Activated CD4-positive, alpha-beta T cell treated with anti-CD3 and anti-CD28 coated beads for 4 hours (primary cell): ENCODE measurements around the gene FAM83D.
"Not testable (repeated sequence)": the region's sequence is repeated elsewhere in the genome, so short reads cannot be mapped to it uniquely, and the experiment has no call there.

Experiments used
- DNase-seq, 2 donors: peaks; one replicate each; pipeline ENCODE4 v3.0.0-alpha.2; 2020

FAM83D gene

DNA sequence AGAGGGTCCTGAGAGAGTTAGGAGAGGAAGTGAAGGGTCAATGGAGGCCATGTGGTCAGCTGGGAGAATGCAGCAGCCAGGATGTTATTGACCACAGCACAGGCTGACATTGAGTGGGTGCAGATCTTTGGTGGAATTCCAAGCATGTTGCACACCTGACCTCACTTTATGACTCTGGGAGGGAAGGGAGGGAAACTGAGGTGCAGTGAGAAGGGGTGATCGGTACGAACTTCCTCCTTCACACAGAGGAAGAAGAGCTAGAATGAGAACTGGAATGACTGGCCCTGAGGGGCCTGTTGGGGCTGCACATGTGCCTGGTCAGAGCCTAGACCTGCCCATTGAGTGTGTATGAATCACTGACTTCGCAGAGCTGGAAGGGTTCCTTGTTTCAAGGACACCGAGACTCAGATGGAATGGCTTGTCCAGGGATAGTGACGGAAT lies 9.8 kb downstream of the FAM83D start:
- no peak for DNase-seq

DNA sequence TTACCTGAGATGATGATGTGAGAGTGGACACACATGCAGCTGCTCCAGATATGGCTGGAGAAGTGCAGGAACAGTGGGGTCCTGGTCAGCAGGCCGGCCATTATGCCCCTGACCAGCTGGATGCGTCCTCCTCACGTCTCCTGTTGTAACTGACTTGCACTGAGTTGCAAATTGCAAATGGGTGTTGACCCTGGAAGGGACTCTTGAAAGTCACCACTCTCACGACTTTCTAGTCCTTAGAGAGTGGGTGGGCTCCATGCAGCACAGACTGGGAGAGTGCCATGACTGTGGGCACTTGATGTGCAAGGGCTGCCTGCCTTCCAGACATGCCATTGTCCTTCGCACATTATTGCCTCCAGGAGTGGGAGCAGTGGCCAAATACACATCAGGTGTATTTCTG lies 10.8 kb downstream of the FAM83D start:
- no peak for DNase-seq

DNA sequence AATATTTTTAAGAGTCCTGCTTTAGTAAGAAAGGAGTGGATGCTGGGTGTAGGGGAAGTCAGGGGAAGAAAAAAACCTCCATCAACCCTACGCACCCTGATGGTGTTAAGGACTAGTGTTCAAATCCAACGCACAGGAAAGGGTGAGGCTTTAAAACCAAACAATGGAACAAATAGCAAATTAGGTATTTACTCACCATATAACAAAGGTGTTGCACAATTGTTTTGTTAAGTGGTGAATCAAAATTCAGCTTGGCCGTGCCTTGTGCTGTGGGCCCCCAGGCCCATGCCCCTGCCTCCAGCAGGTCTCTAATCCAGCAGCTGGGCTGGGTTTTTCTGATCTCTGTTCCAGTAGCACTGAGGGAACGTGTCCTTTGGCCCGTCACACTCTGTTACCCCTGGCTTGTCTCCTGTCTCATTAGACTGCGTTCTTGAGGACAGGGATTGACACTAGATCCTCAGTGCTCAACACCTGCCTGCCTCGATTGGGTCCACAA lies 11.8 kb downstream of the FAM83D start:
- DNase-seq: no peak

DNA sequence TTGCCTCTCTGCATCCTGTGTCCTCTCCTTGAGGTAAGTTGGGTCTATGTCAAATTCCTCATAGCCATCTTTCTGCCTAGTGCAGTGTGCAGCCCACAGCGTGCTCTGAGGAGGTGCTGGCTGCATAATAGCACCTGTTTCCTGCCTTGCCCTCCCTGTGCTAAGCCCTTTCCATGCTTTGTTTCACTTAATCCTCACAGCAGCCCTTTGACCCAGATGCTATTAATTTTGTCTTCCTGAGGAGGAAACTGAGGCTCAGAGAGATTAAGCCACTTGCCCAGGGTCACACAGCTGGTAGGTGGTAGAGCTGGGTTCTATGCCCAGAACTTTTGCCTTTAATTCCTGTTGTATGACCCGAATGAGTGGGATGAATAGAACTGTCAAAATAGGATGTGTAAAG lies 13.5 kb downstream of the FAM83D start:
- no peak for DNase-seq

DNA sequence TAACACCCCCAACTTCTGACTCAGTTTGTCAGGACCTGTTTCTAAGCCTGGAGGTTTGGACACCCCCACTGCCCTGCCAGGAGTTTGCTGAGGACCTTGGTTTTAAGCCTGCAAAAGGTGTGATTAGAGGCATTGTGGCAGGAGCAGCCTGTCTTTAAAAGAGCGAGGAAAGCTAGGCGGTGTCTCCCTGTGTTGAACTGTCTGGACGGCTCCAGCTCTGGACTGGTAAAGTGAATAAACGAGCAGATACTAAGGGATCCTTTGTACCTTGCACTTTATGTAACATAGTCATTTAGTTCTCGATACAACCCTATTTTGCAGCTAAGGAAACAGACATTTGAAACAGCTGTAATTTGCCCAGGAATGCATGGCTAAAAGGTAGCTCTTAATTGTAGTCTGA lies 14.4 kb downstream of the FAM83D start:
- DNase-seq: no peak

- no peak for DNase-seq
These were observed 15.6 kb downstream of the FAM83D start for GRCh38 chr20:38941726-38942389.

DNA sequence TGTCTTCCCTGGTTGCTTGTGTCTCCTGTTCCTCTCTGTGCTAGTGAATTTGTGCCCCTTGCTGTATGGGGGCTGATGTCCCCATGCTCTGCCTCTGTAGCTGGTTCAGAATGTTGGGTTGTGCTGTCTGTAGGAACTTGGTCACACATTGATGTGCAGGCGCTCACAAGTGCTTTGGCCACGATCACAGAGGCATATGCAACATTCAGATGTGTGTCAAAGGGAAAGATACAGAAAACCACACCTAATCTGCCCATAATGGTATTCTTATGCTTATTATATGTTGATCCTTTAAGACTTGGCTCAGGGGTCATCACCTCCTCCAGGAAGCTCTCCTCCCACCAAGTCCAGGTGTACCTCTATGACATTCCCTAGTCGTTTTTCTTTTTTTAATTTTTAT lies 18.8 kb downstream of the FAM83D start:
- no peak for DNase-seq

GRCh38 chr20:38946836-38947235 lies 20.6 kb downstream of the FAM83D start:
- no peak for DNase-seq

- no peak for DNase-seq
These were observed 21.7 kb downstream of the FAM83D start for GRCh38 chr20:38947931-38948362.

GRCh38 chr20:38950254-38950653 lies 24.0 kb downstream of the FAM83D start:
- DNase-seq: no peak

DNA sequence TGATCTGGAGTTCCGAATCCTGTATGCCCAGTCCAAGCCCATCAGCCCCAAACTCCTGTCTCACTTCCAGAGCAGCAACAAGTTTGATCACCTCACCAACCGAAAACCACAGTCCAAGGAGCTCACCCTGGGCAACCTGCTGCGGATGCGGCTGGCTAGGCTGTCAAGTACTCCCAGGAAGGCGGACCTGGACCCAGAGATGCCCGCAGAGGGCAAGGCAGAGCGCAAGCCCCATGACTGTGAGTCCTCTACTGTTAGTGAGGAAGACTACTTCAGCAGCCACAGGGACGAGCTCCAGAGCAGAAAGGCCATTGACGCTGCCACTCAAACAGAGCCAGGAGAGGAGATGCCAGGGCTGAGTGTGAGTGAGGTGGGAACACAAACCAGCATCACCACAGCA lies 25.4 kb downstream of the FAM83D start:
- DNase-seq: no peak

DNA sequence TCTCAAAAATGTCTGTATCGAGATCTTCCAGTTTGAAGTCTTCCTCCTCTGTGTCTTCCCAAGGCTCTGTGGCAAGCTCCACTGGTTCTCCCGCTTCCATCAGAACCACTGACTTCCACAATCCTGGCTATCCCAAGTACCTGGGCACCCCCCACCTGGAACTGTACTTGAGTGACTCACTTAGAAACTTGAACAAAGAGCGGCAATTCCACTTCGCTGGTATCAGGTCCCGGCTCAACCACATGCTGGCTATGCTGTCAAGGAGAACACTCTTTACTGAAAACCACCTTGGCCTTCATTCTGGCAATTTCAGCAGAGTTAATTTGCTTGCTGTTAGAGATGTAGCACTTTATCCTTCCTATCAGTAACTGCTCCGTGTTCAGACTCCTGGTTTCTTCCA lies 25.9 kb downstream of the FAM83D start:
- no peak for DNase-seq

DNA sequence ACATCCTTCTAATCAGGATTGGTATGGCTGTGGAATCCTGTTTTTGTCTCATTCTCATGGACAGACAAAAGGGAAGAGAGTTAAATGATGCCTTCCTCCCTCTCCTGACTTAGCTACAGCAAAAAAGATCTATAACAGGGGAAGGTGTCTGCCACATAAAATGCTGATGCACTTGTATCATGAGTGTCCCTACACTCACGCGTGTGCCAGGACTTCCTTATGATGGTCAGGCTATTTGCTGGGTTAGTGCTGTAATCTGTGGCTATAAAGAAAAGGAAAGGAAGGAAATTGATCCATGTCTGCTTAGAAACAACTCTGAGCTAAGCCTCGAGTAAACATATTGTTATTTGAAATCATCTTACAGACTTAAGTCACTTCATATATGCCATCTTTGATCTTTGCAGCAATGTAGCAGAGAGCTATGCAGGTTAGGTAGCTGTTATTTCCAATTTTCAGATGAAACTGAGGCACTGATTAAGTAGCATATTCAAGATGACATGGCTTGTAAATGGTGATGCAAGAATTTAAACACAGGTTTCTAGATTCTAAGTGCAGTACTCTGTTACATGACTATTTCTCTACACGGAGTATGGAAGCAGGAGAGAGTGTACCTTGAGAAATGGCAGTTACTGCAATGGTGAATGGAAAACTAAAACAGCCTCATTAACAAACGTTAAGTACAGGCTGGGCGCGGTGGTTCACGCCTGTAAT lies 27.6 kb downstream of the FAM83D start:
- no peak for DNase-seq

- no peak for DNase-seq
These were observed 31.1 kb downstream of the FAM83D start for GRCh38 chr20:38957235-38957876.

GRCh38 chr20:38957915-38958485 lies 31.8 kb downstream of the FAM83D start:
- DNase-seq: no peak

- not testable (repeated sequence) for DNase-seq
These were observed 34.0 kb downstream of the FAM83D start for GRCh38 chr20:38960187-38960687.

DNA sequence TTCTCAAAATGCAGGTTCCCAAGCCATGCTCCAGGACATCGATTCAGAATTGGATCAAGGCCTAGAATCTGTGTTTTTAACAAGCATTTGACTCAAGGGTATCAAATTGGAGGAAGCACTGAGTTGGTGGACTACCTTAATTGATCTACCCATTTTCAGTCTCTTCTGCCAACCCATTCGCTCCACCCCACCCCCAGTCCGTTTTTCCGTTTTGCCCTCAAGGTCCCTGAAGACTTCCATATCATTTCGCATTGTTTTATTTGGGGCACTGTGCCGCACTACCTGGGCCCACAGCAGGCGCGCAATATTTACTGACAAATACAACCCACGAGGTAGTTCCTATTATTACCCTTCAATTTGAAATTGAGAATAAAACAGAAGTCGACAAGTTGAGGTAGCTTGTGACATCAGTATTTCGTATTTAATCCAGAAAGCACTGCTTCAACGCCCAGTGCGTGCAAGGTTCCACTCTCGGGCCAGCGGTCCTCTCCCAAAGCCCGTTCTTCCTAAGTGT lies 35.4 kb downstream of the FAM83D start:
- DNase-seq: peak in 1 of 2 donors; percentile 32

GRCh38 chr20:38962044-38962927 lies 36.1 kb downstream of the FAM83D start, which contains the start of gene DHX35:
TSS of gene DHX35 (plus strand) at chr20:38962344. CDS start at chr20:38962368, 24 bp downstream.
- DNase-seq: peak; percentile 97 to 98

GRCh38 chr20:38962928-38963401 lies 36.7 kb downstream of the FAM83D start:
- DNase-seq: no peak

DNA sequence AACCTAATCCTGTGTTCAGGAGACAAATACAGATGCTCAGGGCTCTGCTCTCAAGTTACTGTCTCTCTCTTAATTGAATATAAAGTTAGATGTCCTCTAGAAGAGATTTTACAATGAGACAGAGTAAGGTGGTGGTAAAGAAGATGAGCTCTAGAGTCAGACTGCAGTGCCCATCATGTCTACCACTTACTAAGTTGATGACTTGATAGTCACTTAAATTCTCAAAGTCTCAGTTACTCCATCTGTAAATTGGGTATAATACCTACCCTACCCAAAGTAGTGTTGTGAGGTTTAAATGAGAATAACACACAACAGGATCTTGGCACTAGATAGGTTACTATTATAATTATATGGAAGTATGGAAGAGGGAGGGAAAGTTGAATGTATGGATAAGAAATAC lies 37.5 kb downstream of the FAM83D start:
- DNase-seq: no peak

DNA sequence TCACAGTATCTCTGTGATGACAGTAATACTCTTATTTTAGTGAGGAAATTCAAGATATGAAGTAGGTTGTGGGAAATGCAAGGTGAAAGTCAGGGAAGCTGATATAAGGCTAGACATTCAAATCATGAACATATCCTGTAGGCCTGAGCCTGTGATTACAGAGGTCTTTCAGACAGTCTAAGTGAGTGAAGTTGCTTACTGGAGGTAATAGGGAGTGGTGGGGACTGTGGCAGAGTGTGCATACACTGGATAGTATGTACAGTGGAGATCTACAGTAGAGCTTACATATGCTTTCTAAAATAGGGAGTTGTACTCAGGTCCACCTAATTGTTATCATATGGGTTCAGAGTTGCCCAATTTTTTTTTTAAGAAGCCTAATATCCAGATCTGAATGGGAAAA lies 39.0 kb downstream of the FAM83D start:
- DNase-seq: no peak

DNA sequence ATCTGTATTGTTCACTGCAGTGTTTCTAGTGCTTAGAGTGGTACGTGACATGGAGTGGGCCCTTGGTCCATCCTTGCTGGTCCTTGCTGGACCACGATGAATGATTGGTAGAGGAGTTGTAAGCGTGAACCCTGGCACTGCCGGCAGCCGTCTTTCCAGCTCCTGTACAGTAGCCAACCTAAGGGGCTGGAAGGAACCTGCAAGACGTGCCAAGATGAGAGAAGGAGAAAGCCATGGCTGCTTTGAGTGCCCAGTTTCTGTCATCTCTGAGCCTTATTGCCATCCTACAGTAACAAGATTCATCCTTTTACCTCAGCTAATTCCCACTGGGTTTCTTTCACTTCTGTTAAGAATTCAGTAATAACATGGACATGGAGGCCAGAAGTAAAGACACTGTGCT lies 41.9 kb downstream of the FAM83D start:
- no peak for DNase-seq
